Stimulated activated CD4-positive, alpha-beta T cell treated with anti-CD3 and anti-CD28 coated beads, Interleukin-1b, Interleukin-23, amount 100 ng/mL, for 4 hours (primary cell): Measurements from ENCODE around the gene CDC23.
"Not testable (repeated sequence)": the region's sequence is repeated elsewhere in the genome, so short reads cannot be mapped to it uniquely, and the experiment has no call there.

ENCODE experiments used
- DNase-seq, 2 donors: peaks; one replicate each; pipeline ENCODE4 v3.0.0-alpha.2; 2020; ENCODE audit warnings: low read depth in 2 of 2

Gene CDC23

GRCh38 chr5:138213161-138214029 is at the start of gene CDC23:
TSS of gene CDC23 (minus strand) at chr5:138213323. CDS start at chr5:138213312, 11 bp downstream.
- peak; percentile 75 to 83 for DNase-seq

- DNase-seq = no peak
Measured at GRCh38 chr5:138258704-138259292, 45.7 kb upstream of the CDC23 start.

GRCh38 chr5:138257583-138257982 is 44.5 kb upstream of the CDC23 start:
- no peak for DNase-seq

GRCh38 chr5:138252944-138253343 is 39.8 kb upstream of the CDC23 start:
- DNase-seq = no peak

- not testable (repeated sequence) for DNase-seq
Measured at GRCh38 chr5:138247800-138248199, 34.7 kb upstream of the CDC23 start.

GRCh38 chr5:138246822-138247221 is 33.7 kb upstream of the CDC23 start:
- no peak for DNase-seq

GRCh38 chr5:138246334-138246733 is 33.2 kb upstream of the CDC23 start:
- DNase-seq = no peak

- no peak for DNase-seq
Measured at GRCh38 chr5:138245717-138246116, 32.6 kb upstream of the CDC23 start.

- DNase-seq = no peak
Measured at GRCh38 chr5:138243794-138244193, 30.7 kb upstream of the CDC23 start.

GRCh38 chr5:138241688-138242571 is 28.8 kb upstream of the CDC23 start:
- no peak for DNase-seq

- DNase-seq = no peak
Measured at GRCh38 chr5:138240650-138241385, 27.7 kb upstream of the CDC23 start.

- no peak for DNase-seq
Measured at GRCh38 chr5:138238034-138238433, 24.9 kb upstream of the CDC23 start.

- no peak for DNase-seq
Measured at GRCh38 chr5:138234651-138235050, 21.5 kb upstream of the CDC23 start.

- no peak for DNase-seq
Measured at GRCh38 chr5:138233280-138233679, 20.2 kb upstream of the CDC23 start.

GRCh38 chr5:138230981-138231589 is 18.0 kb upstream of the CDC23 start:
- DNase-seq = no peak

- DNase-seq = no peak
Measured at GRCh38 chr5:138230261-138230660, 17.1 kb upstream of the CDC23 start.

GRCh38 chr5:138229387-138229786 is 16.3 kb upstream of the CDC23 start:
- no peak for DNase-seq

GRCh38 chr5:138226910-138227309 is 13.8 kb upstream of the CDC23 start:
- DNase-seq = no peak

- DNase-seq = no peak
Measured at GRCh38 chr5:138224712-138225111, 11.6 kb upstream of the CDC23 start.

GRCh38 chr5:138223532-138223931 is 10.4 kb upstream of the CDC23 start:
- DNase-seq = no peak

- DNase-seq = no peak
Measured at GRCh38 chr5:138216799-138217198, 3.7 kb upstream of the CDC23 start.
